Lower leg skin (tissue), 3 donors: ENCODE results near the gene STARD10.

Experiments
- POLR2A ChIP-seq, 2 donors: fragments of 450-650 bp; IDR thresholded peaks; one replicate each; pipeline ENCODE4 v1.6.1; 2016 to 2017; ENCODE audit warnings: antibody characterized with exemption in 2 of 2, mild to moderate bottlenecking in 1 of 2, moderate library complexity in 1 of 2
- TF ChIP-seq, protein P1 (sequence below), 3 donors: fragments of 450-650 bp; IDR thresholded peaks; one replicate each; pipeline ENCODE4 v1.5.1; 2016; ENCODE audit warnings: antibody characterized with exemption in 3 of 3, mild to moderate bottlenecking in 3 of 3, moderate library complexity in 2 of 3

GRCh38 chr11:72720784-72721183, 73.1 kb downstream of the STARD10 start:
- TF ChIP-seq, protein P1, sequence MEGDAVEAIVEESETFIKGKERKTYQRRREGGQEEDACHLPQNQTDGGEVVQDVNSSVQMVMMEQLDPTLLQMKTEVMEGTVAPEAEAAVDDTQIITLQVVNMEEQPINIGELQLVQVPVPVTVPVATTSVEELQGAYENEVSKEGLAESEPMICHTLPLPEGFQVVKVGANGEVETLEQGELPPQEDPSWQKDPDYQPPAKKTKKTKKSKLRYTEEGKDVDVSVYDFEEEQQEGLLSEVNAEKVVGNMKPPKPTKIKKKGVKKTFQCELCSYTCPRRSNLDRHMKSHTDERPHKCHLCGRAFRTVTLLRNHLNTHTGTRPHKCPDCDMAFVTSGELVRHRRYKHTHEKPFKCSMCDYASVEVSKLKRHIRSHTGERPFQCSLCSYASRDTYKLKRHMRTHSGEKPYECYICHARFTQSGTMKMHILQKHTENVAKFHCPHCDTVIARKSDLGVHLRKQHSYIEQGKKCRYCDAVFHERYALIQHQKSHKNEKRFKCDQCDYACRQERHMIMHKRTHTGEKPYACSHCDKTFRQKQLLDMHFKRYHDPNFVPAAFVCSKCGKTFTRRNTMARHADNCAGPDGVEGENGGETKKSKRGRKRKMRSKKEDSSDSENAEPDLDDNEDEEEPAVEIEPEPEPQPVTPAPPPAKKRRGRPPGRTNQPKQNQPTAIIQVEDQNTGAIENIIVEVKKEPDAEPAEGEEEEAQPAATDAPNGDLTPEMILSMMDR (IDR thresholded peaks at IDR 0.05) = no peak
- TF ChIP-seq POLR2A (IDR thresholded peaks at IDR 0.05) = no peak
